H1 (cell line): Measurements from ENCODE around the gene GMEB2. TPM values are rescaled to one million over a fixed set of nuclear protein-coding genes. Genes with fewer than 3 reads are reported as not detected.

Experiments
- CTCF ChIA-PET: fragments of 300-600 bp; sonication (Branson Sonifier 250); formaldehyde crosslinking; loops from one replicate; lab custom pipeline; 2021; ENCODE audit not compliant: partially characterized antibody; lab: Charles Lee
- POLR2A ChIA-PET: fragments of 300-600 bp; sonication (Branson Sonifier 250); formaldehyde crosslinking; loops from one replicate; lab custom pipeline; 2021; ENCODE audit warnings: inconsistent platforms; ENCODE audit not compliant: partially characterized antibody; lab: Charles Lee
- DNase-seq, 2 experiments: peaks; one replicate each; pipeline versions ENCODE4 v3.0.0 to v3.0.0-alpha.2; 2010 to 2022; ENCODE audit warnings: low spot score in 2 of 2, low read depth in 1 of 2, mixed read lengths in 1 of 2
- FAIRE-seq: peaks from 2 replicates; lab custom pipeline; 2011; peaks lifted over from hg19 to GRCh38; lab: Jason Lieb, UNC
- H2AFZ ChIP-seq: 2 replicates; pipeline ENCODE4 v1.8.1; 2012; ENCODE audit warnings: low read length, inconsistent platforms
- H2AK5ac ChIP-seq: 2 replicates; pipeline ENCODE4 v1.6.1; 2013; ENCODE audit warnings: low read depth, low read length
- H2BK120ac ChIP-seq: replicated peaks from 2 replicates; pipeline ENCODE3; 2013; ENCODE audit warnings: low read depth, low read length, inconsistent platforms
- H2BK12ac ChIP-seq: 2 replicates; pipeline ENCODE4 v1.6.1; 2013; ENCODE audit warnings: low read depth, low read length
- H2BK15ac ChIP-seq: 2 replicates; pipeline ENCODE4 v1.6.1; 2013; ENCODE audit warnings: low read length
- H2BK20ac ChIP-seq: 2 replicates; pipeline ENCODE4 v1.6.1; 2013; ENCODE audit warnings: low read length
- H2BK5ac ChIP-seq: 2 replicates; pipeline ENCODE4 v1.6.1; 2013; ENCODE audit warnings: low read depth, low read length
- H3K14ac ChIP-seq: 2 replicates; pipeline ENCODE4 v1.6.1; 2013; ENCODE audit warnings: inconsistent platforms; ENCODE audit not compliant: insufficient read length
- H3K18ac ChIP-seq: 2 replicates; pipeline ENCODE4 v1.6.1; 2013; ENCODE audit warnings: low read length; ENCODE audit errors: extremely low read depth
- H3K23ac ChIP-seq: 2 replicates; pipeline ENCODE4 v1.6.1; 2013; ENCODE audit warnings: inconsistent platforms; ENCODE audit not compliant: insufficient read length
- H3K23me2 ChIP-seq: 2 replicates; pipeline ENCODE4 v1.6.1; 2013; ENCODE audit warnings: low read depth, low read length
- H3K27ac ChIP-seq: 2 replicates; pipeline ENCODE4 v1.6.1; 2011; ENCODE audit warnings: low read depth, low read length, inconsistent platforms
- H3K27me3 ChIP-seq, 4 experiments: replicated peaks in 1 of 4; 1 replicate in 1 of 4; 2 replicates in 3 of 4; pipeline versions ENCODE4 v1.6.1 to v1.8.1; 2011 to 2013; ENCODE audit warnings: low read length in 3 of 4, mild to moderate bottlenecking in 3 of 4, inconsistent platforms in 2 of 4, mixed read lengths in 2 of 4, moderate library complexity in 1 of 4; ENCODE audit not compliant: control insufficient read depth in 3 of 4, insufficient read depth in 3 of 4; ENCODE audit errors: extremely low read depth in 1 of 4
- H3K36me3 ChIP-seq, 4 experiments: 2 replicates each; pipeline versions ENCODE4 v1.6.1 to v1.8.1; 2011 to 2013; ENCODE audit warnings: mild to moderate bottlenecking in 4 of 4, low read length in 3 of 4, moderate library complexity in 2 of 4, control low read depth in 1 of 4, inconsistent platforms in 1 of 4; ENCODE audit not compliant: insufficient read depth in 4 of 4, control insufficient read depth in 2 of 4
- H3K4ac ChIP-seq: replicated peaks from 2 replicates; pipeline ENCODE3; 2013; ENCODE audit warnings: low read length, low read depth, mixed read lengths, inconsistent platforms; ENCODE audit not compliant: insufficient read length
- H3K4me1 ChIP-seq, 4 experiments: replicated peaks in 1 of 4; 1 replicate in 1 of 4; 2 replicates in 3 of 4; pipeline versions ENCODE4 v1.6.1 to v1.8.1; 2011 to 2013; ENCODE audit warnings: low read length in 3 of 4, inconsistent platforms in 2 of 4, mixed read lengths in 1 of 4; ENCODE audit not compliant: insufficient read depth in 4 of 4, control insufficient read depth in 3 of 4
- H3K4me2 ChIP-seq, 2 experiments: 2 replicates each; pipeline versions ENCODE4 v1.6.1 to v1.8.1; 2011 to 2013; ENCODE audit warnings: low read depth in 2 of 2, low read length in 2 of 2, control low read depth in 1 of 2, inconsistent platforms in 1 of 2, mild to moderate bottlenecking in 1 of 2; ENCODE audit not compliant: insufficient read depth in 1 of 2
- H3K4me3 ChIP-seq, 4 experiments: fragments of 200-600, 300-600 bp in 1 of 4; sonication (generic), shearing (Covaris generic), sonication (Bioruptor Twin) in 1 of 4; 2 replicates each; pipeline versions ENCODE4 v1.5.1 to v1.8.1; 2011 to 2016; ENCODE audit warnings: low read length in 4 of 4, low read depth in 3 of 4, control low read depth in 2 of 4, inconsistent platforms in 2 of 4, mild to moderate bottlenecking in 2 of 4, mixed read lengths in 1 of 4, moderate library complexity in 1 of 4; ENCODE audit not compliant: insufficient read depth in 2 of 4; ENCODE audit errors: extremely low read depth in 1 of 4
- H3K56ac ChIP-seq: replicated peaks from 2 replicates; pipeline ENCODE3; 2013; ENCODE audit warnings: low read depth, mild to moderate bottlenecking, mixed read lengths, low read length, inconsistent platforms; ENCODE audit not compliant: insufficient read length
- H3K79me1 ChIP-seq: 2 replicates; pipeline ENCODE4 v1.6.1; 2013; ENCODE audit warnings: low read depth, low read length, control low read depth
- H3K79me2 ChIP-seq, 2 experiments: 2 replicates each; pipeline versions ENCODE4 v1.6.1 to v1.8.1; 2012 to 2013; ENCODE audit warnings: low read length in 2 of 2, mild to moderate bottlenecking in 2 of 2, inconsistent platforms in 1 of 2; ENCODE audit not compliant: insufficient read depth in 2 of 2, control insufficient read depth in 1 of 2
- H3K9ac ChIP-seq, 4 experiments: replicated peaks in 1 of 4; 1 replicate in 1 of 4; 2 replicates in 3 of 4; pipeline versions ENCODE4 v1.6.1 to v1.8.1; 2011 to 2013; ENCODE audit warnings: low read depth in 3 of 4, low read length in 3 of 4, control low read depth in 2 of 4, mild to moderate bottlenecking in 2 of 4, moderate library complexity in 2 of 4, inconsistent platforms in 1 of 4; ENCODE audit errors: extremely low read depth in 1 of 4
- H3K9me3 ChIP-seq, 2 experiments: 2 replicates each; pipeline versions ENCODE4 v1.6.1 to v1.8.1; 2012 to 2013; ENCODE audit warnings: mild to moderate bottlenecking in 2 of 2, moderate library complexity in 2 of 2, control low read depth in 1 of 2, inconsistent platforms in 1 of 2, low read depth in 1 of 2, low read length in 1 of 2, mixed read lengths in 1 of 2; ENCODE audit not compliant: insufficient read depth in 2 of 2
- H4K20me1 ChIP-seq, 2 experiments: replicated peaks in 1 of 2; 2 replicates each; pipeline versions ENCODE3 to v1.8.1; 2011 to 2013; ENCODE audit warnings: inconsistent platforms in 2 of 2, low read length in 2 of 2, mild to moderate bottlenecking in 1 of 2; ENCODE audit not compliant: insufficient read depth in 2 of 2, control insufficient read depth in 1 of 2
- H4K5ac ChIP-seq: 2 replicates; pipeline ENCODE4 v1.6.1; 2013; ENCODE audit warnings: low read length, low read depth, mixed read lengths, inconsistent platforms; ENCODE audit not compliant: insufficient read length
- H4K8ac ChIP-seq: 2 replicates; pipeline ENCODE4 v1.8.0; 2013; ENCODE audit warnings: mild to moderate bottlenecking, moderate library complexity, low read length, inconsistent platforms; ENCODE audit not compliant: insufficient read depth; ENCODE audit errors: extremely low read depth
- H4K91ac ChIP-seq: replicated peaks from 2 replicates; pipeline ENCODE3; 2013; ENCODE audit warnings: low read length, mixed read lengths, inconsistent platforms; ENCODE audit not compliant: insufficient read length
- KDM4A ChIP-seq: IDR thresholded peaks from one replicate; pipeline ENCODE4 v1.7.1; 2012; ENCODE audit warnings: low read depth, mild to moderate bottlenecking, moderate library complexity, low read length, inconsistent platforms; ENCODE audit not compliant: severe bottlenecking
- SIX5 ChIP-seq: IDR thresholded peaks from 2 replicates; pipeline ENCODE4 v1.6.1; 2011; ENCODE audit warnings: mild to moderate bottlenecking, low read depth, low read length
- SP1 ChIP-seq: IDR thresholded peaks from 2 replicates; pipeline ENCODE4 v1.6.1; 2011; ENCODE audit warnings: low read depth, low read length
- TCF12 ChIP-seq: IDR thresholded peaks from 2 replicates; pipeline ENCODE4 v1.6.1; 2011; ENCODE audit warnings: low read depth, mild to moderate bottlenecking, low read length
- WGBS, 2 experiments: shearing (Covaris generic) in 1 of 2; methylation state at CpG; one replicate each; pipeline versions ENCODE4 v1.1.6 to v1.1.7; 2013 to 2015; ENCODE audit warnings: low lambda C conversion rate in 2 of 2, mixed read lengths in 2 of 2, inconsistent platforms in 1 of 2, low coverage in 1 of 2, missing lambda C conversion rate in 1 of 2; ENCODE audit not compliant: insufficient replicate concordance in 2 of 2, insufficient coverage in 1 of 2, insufficient read length in 1 of 2; ENCODE audit errors: extremely low coverage in 1 of 2, missing lambda C conversion rate in 1 of 2; 5-methylcytosine and 5-hydroxymethylcytosine counted together
- polyA plus RNA-seq, 7 experiments: library from polyadenylated mRNA; depleted of rRNA in 3 of 7; stranded (reverse) in 5 of 7; unstranded in 2 of 7; fragments of >200 nt in 5 of 7; fragments of 200-250 nt in 2 of 7; gene quantifications; 1 replicate in 5 of 7; 2 replicates in 1 of 7; 4 replicates in 1 of 7; pipeline versions ENCODE4 v1.2.1 to v1.2.3, GENCODE V29; 2011 to 2013; ENCODE audit warnings: missing spikeins in 2 of 7, mixed read lengths in 2 of 7
- total RNA-seq: library from RNA; stranded (reverse); fragmentation: NEBNext Ultra II Directional; extraction: Animal tissue kit (Norgen Biotek cat#: 25700); gene quantifications from 2 replicates; pipeline ENCODE4 v1.2.1, GENCODE V29; 2021

GMEB2 gene
- total and polyA plus RNA-seq, 2 of the 8 experiments (the other 6 are each of a cell fraction or from before 2014, with no cell fraction given) = 12.9 to 14.2 TPM

- no peak for FAIRE-seq
- WGBS, 2 experiments = 90% methylated on average over 22 of the region's 22 CpGs; no CpG with 5 or more reads in 1 of the 2 experiments
- H4K8ac ChIP-seq = no peak overlapping the region
Measured at GRCh38 chr20:63567136-63567385, 59.8 kb downstream of the GMEB2 start.

More at GRCh38 chr20:63567136-63567385, 59.8 kb downstream of the GMEB2 start:
- no peak overlapping the region for H2BK15ac ChIP-seq
- H3K9ac ChIP-seq = no peak overlapping the region
- no peak overlapping the region for H2BK20ac ChIP-seq
- no peak overlapping the region for H2BK5ac ChIP-seq
- DNase-seq = no peak
- CTCF ChIA-PET = interaction anchor here (0.7 to 2.6 kb wide), 2 partner anchors 29 to 166 kb away, joined by 3 to 8 read pairs; no protein-coding TSS in a partner anchor
- no peak overlapping the region for H2BK120ac ChIP-seq
- no peak overlapping the region for H3K23ac ChIP-seq
- H3K27me3 ChIP-seq = no peaks in the 10 kb centered on the region
- no peaks in the 10 kb centered on the region for H3K79me1 ChIP-seq
- H3K36me3 ChIP-seq = no peaks in the 10 kb centered on the region; a peak in 3 of 8 replicates
- H3K4me1 ChIP-seq = no peaks in the 10 kb centered on the region
- H3K4ac ChIP-seq = no peak overlapping the region
- TF ChIP-seq SP1 (no peak), KDM4A (no peak), TCF12 (no peak), SIX5 (no peak)
- POLR2A ChIA-PET = interaction anchor here (1.1 to 1.6 kb wide), 2 partner anchors 11 to 46 kb away, joined by 3 to 5 read pairs; no protein-coding TSS in a partner anchor
- no peak overlapping the region for H3K14ac ChIP-seq
- no peaks in the 10 kb centered on the region for H3K79me2 ChIP-seq
- no peak overlapping the region for H3K4me2 ChIP-seq
- no peak overlapping the region for H4K91ac ChIP-seq
- H3K9me3 ChIP-seq = no peaks in the 10 kb centered on the region
- no peak overlapping the region for H3K27ac ChIP-seq
- H2BK12ac ChIP-seq = no peak overlapping the region
- no peak overlapping the region for H3K4me3 ChIP-seq
- no peak overlapping the region for H2AK5ac ChIP-seq
- no peaks in the 10 kb centered on the region for H3K23me2 ChIP-seq
- H4K5ac ChIP-seq = no peak overlapping the region
- no peak overlapping the region for H3K56ac ChIP-seq
- H3K18ac ChIP-seq = no peak overlapping the region
- H4K20me1 ChIP-seq = no peaks in the 10 kb centered on the region
- H2AFZ ChIP-seq = no peak overlapping the region
